ENCODE results near the gene BABAM1.
A peak's percentile ranks its signal among the peaks of the same experiment; 100 is the strongest.

BABAM1 gene

GRCh38 chr19:17322854-17323253, 55.6 kb downstream of the BABAM1 start:
- Histone ChIP-seq H3K4ac (ENCODE audit: low read length) (no peak overlapping the region), H2BK5ac (ENCODE audit: low read length) (no peak overlapping the region), H3K27me3 (ENCODE audit: control insufficient read depth in 3 of 3, insufficient read depth in 3 of 3, low read depth in 1 of 3, low read length in 3 of 3) (no peaks in the 10 kb centered on the region), H4K8ac (ENCODE audit: low read depth, low read length) (no peak overlapping the region), H2AFZ (ENCODE audit: low read length) (no peak overlapping the region), H3K4me2 (ENCODE audit: insufficient read depth, low read length, poor library complexity, severe bottlenecking) (no peak overlapping the region), H3K4me3 (ENCODE audit: low read length in 2 of 2) (no peak overlapping the region), H3K36me3 (replicated peaks in 1 of 2; ENCODE audit: control insufficient read depth in 2 of 2, insufficient read depth in 2 of 2, low read length in 2 of 2) (peaks cover 26 to 78% of the 10 kb centered on the region in 2 donors), H3K27ac (replicated peaks; ENCODE audit: low read length) (peak overlapping the region; percentile 21), H3K9me3 (replicated peaks in 1 of 2; ENCODE audit: control insufficient read depth in 2 of 2, insufficient read depth in 1 of 2, low read depth in 1 of 2, low read length in 2 of 2) (peaks cover 0 to 2% of the 10 kb centered on the region in 2 donors), H2AK5ac (ENCODE audit: low read depth, low read length) (no peak overlapping the region), H3K18ac (ENCODE audit: low read length) (no peak overlapping the region), H3K14ac (ENCODE audit: low read length) (no peak overlapping the region), H2BK12ac (ENCODE audit: low read length) (no peak overlapping the region), H2BK15ac (ENCODE audit: low read length) (no peak overlapping the region), H3K79me1 (ENCODE audit: low read depth, low read length) (peaks cover 13% of the 10 kb centered on the region), H4K91ac (ENCODE audit: low read depth, low read length, poor library complexity) (no peak overlapping the region), H3K9ac (ENCODE audit: low read depth, low read length, poor library complexity) (no peak overlapping the region), H2BK120ac (ENCODE audit: low read depth, low read length) (no peak overlapping the region), H3K4me1 (ENCODE audit: control insufficient read depth in 2 of 2, insufficient read depth in 1 of 2, low read depth in 1 of 2, low read length in 2 of 2) (peaks cover 0 to 15% of the 10 kb centered on the region in 2 donors), H3K23ac (ENCODE audit: low read depth, low read length, poor library complexity) (peak overlapping the region; percentile 16)
- no peak for DNase-seq (ENCODE audit: low spot score)
- no CpG with 5 or more reads among the region's 10 CpGs for WGBS, 2 donors (ENCODE audit: extremely low coverage in 2 of 2, insufficient read length in 2 of 2, insufficient replicate concordance in 1 of 2)

- no peak overlapping the region for H2BK12ac ChIP-seq (ENCODE audit: low read length)
- no peak overlapping the region for H2AK5ac ChIP-seq (ENCODE audit: low read depth, low read length)
- no peak for DNase-seq (ENCODE audit: low spot score)
- H3K9me3 ChIP-seq (replicated peaks in 1 of 2; ENCODE audit: control insufficient read depth in 2 of 2, insufficient read depth in 1 of 2, low read depth in 1 of 2, low read length in 2 of 2): peaks cover 0 to 2% of the 10 kb centered on the region in 2 donors
- no peaks in the 10 kb centered on the region for H3K27me3 ChIP-seq (ENCODE audit: control insufficient read depth in 3 of 3, insufficient read depth in 3 of 3, low read depth in 1 of 3, low read length in 3 of 3)
- no peak overlapping the region for H3K4me2 ChIP-seq (ENCODE audit: insufficient read depth, low read length, poor library complexity, severe bottlenecking)
- H2BK120ac ChIP-seq (ENCODE audit: low read depth, low read length): no peak overlapping the region
- no peak overlapping the region for H3K18ac ChIP-seq (ENCODE audit: low read length)
- H3K4ac ChIP-seq (ENCODE audit: low read length): no peak overlapping the region
- no peak overlapping the region for H2BK5ac ChIP-seq (ENCODE audit: low read length)
- no peak overlapping the region for H3K27ac ChIP-seq (replicated peaks; ENCODE audit: low read length)
- H2BK15ac ChIP-seq (ENCODE audit: low read length): no peak overlapping the region
- no peak overlapping the region for H4K91ac ChIP-seq (ENCODE audit: low read depth, low read length, poor library complexity)
- H2AFZ ChIP-seq (ENCODE audit: low read length): no peak overlapping the region
- no peak overlapping the region for H3K23ac ChIP-seq (ENCODE audit: low read depth, low read length, poor library complexity)
- peaks cover 0 to 15% of the 10 kb centered on the region in 2 donors for H3K4me1 ChIP-seq (ENCODE audit: control insufficient read depth in 2 of 2, insufficient read depth in 1 of 2, low read depth in 1 of 2, low read length in 2 of 2)
- H3K9ac ChIP-seq (ENCODE audit: low read depth, low read length, poor library complexity): no peak overlapping the region
- H3K79me1 ChIP-seq (ENCODE audit: low read depth, low read length): peaks cover 13% of the 10 kb centered on the region
- no CpG with 5 or more reads among the region's 56 CpGs for WGBS, 2 donors (ENCODE audit: extremely low coverage in 2 of 2, insufficient read length in 2 of 2, insufficient replicate concordance in 1 of 2)
- H4K8ac ChIP-seq (ENCODE audit: low read depth, low read length): no peak overlapping the region
- H3K14ac ChIP-seq (ENCODE audit: low read length): no peak overlapping the region
- no peak overlapping the region for H3K4me3 ChIP-seq (ENCODE audit: low read length in 2 of 2)
- peaks cover 26 to 79% of the 10 kb centered on the region in 2 donors for H3K36me3 ChIP-seq (replicated peaks in 1 of 2; ENCODE audit: control insufficient read depth in 2 of 2, insufficient read depth in 2 of 2, low read length in 2 of 2)
Observed at GRCh38 chr19:17323300-17323963, 56.2 kb downstream of the BABAM1 start.

GRCh38 chr19:17323964-17324332, 56.7 kb downstream of the BABAM1 start:
- H3K18ac ChIP-seq (ENCODE audit: low read length): no peak overlapping the region
- no peak overlapping the region for H3K4me3 ChIP-seq (ENCODE audit: low read length in 2 of 2)
- no peak overlapping the region for H3K4ac ChIP-seq (ENCODE audit: low read length)
- H4K8ac ChIP-seq (ENCODE audit: low read depth, low read length): no peak overlapping the region
- no peak overlapping the region for H2BK120ac ChIP-seq (ENCODE audit: low read depth, low read length)
- H2BK12ac ChIP-seq (ENCODE audit: low read length): no peak overlapping the region
- no peak overlapping the region for H3K4me2 ChIP-seq (ENCODE audit: insufficient read depth, low read length, poor library complexity, severe bottlenecking)
- no peak overlapping the region for H2BK15ac ChIP-seq (ENCODE audit: low read length)
- H4K91ac ChIP-seq (ENCODE audit: low read depth, low read length, poor library complexity): no peak overlapping the region
- peaks cover 0 to 15% of the 10 kb centered on the region in 2 donors for H3K4me1 ChIP-seq (ENCODE audit: control insufficient read depth in 2 of 2, insufficient read depth in 1 of 2, low read depth in 1 of 2, low read length in 2 of 2)
- H2AFZ ChIP-seq (ENCODE audit: low read length): no peak overlapping the region
- H3K9ac ChIP-seq (ENCODE audit: low read depth, low read length, poor library complexity): no peak overlapping the region
- peaks cover 13% of the 10 kb centered on the region for H3K79me1 ChIP-seq (ENCODE audit: low read depth, low read length)
- no peak overlapping the region for H2BK5ac ChIP-seq (ENCODE audit: low read length)
- no peak overlapping the region for H2AK5ac ChIP-seq (ENCODE audit: low read depth, low read length)
- peak overlapping the region; percentile 80 for H3K23ac ChIP-seq (ENCODE audit: low read depth, low read length, poor library complexity)
- no peak for DNase-seq (ENCODE audit: low spot score)
- H3K27ac ChIP-seq (replicated peaks; ENCODE audit: low read length): no peak overlapping the region
- peaks cover 0 to 2% of the 10 kb centered on the region in 2 donors for H3K9me3 ChIP-seq (replicated peaks in 1 of 2; ENCODE audit: control insufficient read depth in 2 of 2, insufficient read depth in 1 of 2, low read depth in 1 of 2, low read length in 2 of 2)
- no CpG with 5 or more reads among the region's 7 CpGs for WGBS, 2 donors (ENCODE audit: extremely low coverage in 2 of 2, insufficient read length in 2 of 2, insufficient replicate concordance in 1 of 2)
- H3K14ac ChIP-seq (ENCODE audit: low read length): peak overlapping the region; percentile 56
- peaks cover 26 to 76% of the 10 kb centered on the region in 2 donors for H3K36me3 ChIP-seq (replicated peaks in 1 of 2; ENCODE audit: control insufficient read depth in 2 of 2, insufficient read depth in 2 of 2, low read length in 2 of 2)
- H3K27me3 ChIP-seq (ENCODE audit: control insufficient read depth in 3 of 3, insufficient read depth in 3 of 3, low read depth in 1 of 3, low read length in 3 of 3): peaks cover 0 to 2% (median 0%) of the 10 kb centered on the region in 3 experiments

GRCh38 chr19:17324357-17325114, 57.3 kb downstream of the BABAM1 start:
- H3K79me1 ChIP-seq (ENCODE audit: low read depth, low read length): peaks cover 15% of the 10 kb centered on the region
- no peak for DNase-seq (ENCODE audit: low spot score)
- H3K9me3 ChIP-seq (replicated peaks in 1 of 2; ENCODE audit: control insufficient read depth in 2 of 2, insufficient read depth in 1 of 2, low read depth in 1 of 2, low read length in 2 of 2): peaks cover 0 to 3% of the 10 kb centered on the region in 2 donors
- H3K23ac ChIP-seq (ENCODE audit: low read depth, low read length, poor library complexity): no peak overlapping the region
- H3K27me3 ChIP-seq (ENCODE audit: control insufficient read depth in 3 of 3, insufficient read depth in 3 of 3, low read depth in 1 of 3, low read length in 3 of 3): peaks cover 0 to 7% (median 0%) of the 10 kb centered on the region in 3 experiments
- no peak overlapping the region for H3K4me3 ChIP-seq (ENCODE audit: low read length in 2 of 2)
- no peak overlapping the region for H2BK15ac ChIP-seq (ENCODE audit: low read length)
- no CpG with 5 or more reads among the region's 28 CpGs for WGBS, 2 donors (ENCODE audit: extremely low coverage in 2 of 2, insufficient read length in 2 of 2, insufficient replicate concordance in 1 of 2)
- no peak overlapping the region for H3K27ac ChIP-seq (replicated peaks; ENCODE audit: low read length)
- H2AK5ac ChIP-seq (ENCODE audit: low read depth, low read length): no peak overlapping the region
- no peak overlapping the region for H2AFZ ChIP-seq (ENCODE audit: low read length)
- H2BK5ac ChIP-seq (ENCODE audit: low read length): no peak overlapping the region
- H3K18ac ChIP-seq (ENCODE audit: low read length): no peak overlapping the region
- H4K8ac ChIP-seq (ENCODE audit: low read depth, low read length): no peak overlapping the region
- H2BK120ac ChIP-seq (ENCODE audit: low read depth, low read length): no peak overlapping the region
- H3K4ac ChIP-seq (ENCODE audit: low read length): no peak overlapping the region
- peaks cover 28 to 70% of the 10 kb centered on the region in 2 donors for H3K36me3 ChIP-seq (replicated peaks in 1 of 2; ENCODE audit: control insufficient read depth in 2 of 2, insufficient read depth in 2 of 2, low read length in 2 of 2)
- peak overlapping the region; percentile 56 for H3K14ac ChIP-seq (ENCODE audit: low read length)
- no peak overlapping the region for H3K9ac ChIP-seq (ENCODE audit: low read depth, low read length, poor library complexity)
- H3K4me1 ChIP-seq (ENCODE audit: control insufficient read depth in 2 of 2, insufficient read depth in 1 of 2, low read depth in 1 of 2, low read length in 2 of 2): peaks cover 0 to 21% of the 10 kb centered on the region in 2 donors
- H3K4me2 ChIP-seq (ENCODE audit: insufficient read depth, low read length, poor library complexity, severe bottlenecking): no peak overlapping the region
- H2BK12ac ChIP-seq (ENCODE audit: low read length): no peak overlapping the region
- no peak overlapping the region for H4K91ac ChIP-seq (ENCODE audit: low read depth, low read length, poor library complexity)
